ENCODE results near the gene ATAD3B.
"Not testable (repeated sequence)": the region's sequence is repeated elsewhere in the genome, so short reads cannot be mapped to it uniquely, and the experiment has no call there.

Gene ATAD3B

DNA sequence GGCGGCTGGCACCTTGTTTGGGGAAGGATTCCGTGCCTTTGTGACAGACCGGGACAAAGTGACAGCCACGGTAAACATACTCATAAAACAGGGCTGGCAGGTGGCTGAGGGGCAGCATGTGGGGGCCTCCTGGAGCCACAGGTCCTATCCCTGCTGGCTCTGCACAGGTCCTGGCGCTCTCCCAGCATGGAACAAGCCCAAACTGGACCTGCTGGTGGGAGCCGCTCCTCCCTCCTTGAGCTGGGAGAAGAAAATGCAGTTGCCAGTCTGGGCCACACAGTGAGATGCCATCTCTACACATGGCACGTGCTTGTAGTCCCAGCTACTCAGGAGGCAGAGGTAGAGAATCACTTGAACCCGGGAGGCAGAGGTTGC lies 19.2 kb upstream of the ATAD3B start:
- not testable (repeated sequence) for DNase-seq (ENCODE audit: low spot score)

DNA sequence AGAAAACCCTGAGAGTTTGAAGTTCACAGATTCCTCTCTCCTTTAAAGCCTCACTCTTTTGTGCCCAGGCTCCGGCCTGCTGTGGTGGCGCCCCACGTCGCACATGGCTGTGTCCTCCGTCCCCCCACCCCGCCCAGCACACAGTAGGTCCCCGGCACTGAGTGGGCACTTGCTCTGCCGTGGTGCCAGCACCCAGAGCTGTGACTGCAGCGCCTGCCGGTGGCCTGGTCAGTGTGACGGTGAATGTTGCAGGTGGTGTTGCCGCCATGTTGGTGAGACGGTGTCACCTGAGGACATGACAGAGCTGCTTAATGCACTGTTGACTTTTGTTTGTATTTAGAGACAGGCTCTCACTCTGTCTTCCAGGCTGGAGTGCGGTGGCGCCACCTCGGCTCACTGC lies 18.7 kb upstream of the ATAD3B start:
- DNase-seq (ENCODE audit: low spot score): no peak

DNA sequence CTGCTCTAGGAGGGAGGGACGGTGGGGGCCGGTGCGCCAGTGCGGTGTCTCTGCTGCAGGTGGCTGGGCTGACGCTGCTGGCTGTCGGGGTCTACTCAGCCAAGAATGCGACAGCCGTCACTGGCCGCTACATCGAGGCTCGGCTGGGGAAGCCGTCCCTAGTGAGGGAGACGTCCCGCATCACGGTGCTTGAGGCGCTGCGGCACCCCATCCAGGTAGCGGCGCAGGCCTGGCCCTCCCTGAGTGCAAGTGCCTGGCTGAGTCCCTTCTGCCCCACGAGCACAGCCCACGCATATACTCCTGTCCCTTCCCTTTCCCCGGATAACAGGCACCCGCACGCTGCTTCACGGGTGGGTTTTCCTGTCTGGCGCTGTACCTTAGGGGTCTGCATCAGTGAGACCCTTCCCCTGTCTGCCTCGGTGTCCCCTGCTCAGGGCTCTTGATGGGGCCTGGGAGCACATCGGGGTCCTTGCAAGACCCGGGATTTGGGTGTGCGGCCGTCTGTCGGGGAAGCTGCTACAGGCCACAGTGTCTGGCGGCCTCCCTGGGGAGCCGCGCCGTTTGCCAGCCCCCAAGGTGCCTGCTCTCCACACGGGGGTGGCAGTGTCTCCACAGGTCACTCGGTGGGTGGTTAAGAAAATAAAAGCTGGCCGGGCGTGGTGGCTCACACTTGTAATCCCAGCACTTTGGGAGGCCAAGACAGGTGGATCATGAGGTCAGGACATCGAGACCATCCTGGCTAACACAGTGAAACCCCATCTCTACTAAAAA lies 17.1 kb upstream of the ATAD3B start:
- not testable (repeated sequence) for DNase-seq (ENCODE audit: low spot score)

DNA sequence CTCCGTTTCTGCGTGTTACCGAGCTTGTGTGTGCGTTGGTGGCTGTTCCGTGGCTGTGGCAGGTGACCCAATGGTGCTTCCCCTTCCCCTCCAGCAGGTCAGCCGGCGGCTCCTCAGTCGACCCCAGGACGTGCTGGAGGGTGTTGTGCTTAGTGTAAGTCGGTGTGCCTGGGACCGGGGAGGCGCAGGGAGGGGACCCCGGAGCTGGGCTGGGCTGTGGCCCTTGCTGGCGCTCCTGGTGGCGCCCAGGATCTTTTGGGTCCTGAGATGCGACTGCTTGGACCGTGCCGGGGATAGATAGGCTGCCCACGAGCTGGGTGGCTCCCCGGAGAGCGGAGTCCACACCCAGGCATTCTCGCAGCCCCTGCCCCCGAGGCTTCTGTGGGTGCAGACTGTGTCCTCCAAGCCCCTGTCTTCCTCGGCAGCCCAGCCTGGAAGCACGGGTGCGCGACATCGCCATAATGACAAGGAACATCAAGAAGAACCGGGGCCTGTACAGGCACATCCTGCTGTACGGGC lies 16.1 kb upstream of the ATAD3B start:
- DNase-seq (ENCODE audit: low spot score): no peak

DNA sequence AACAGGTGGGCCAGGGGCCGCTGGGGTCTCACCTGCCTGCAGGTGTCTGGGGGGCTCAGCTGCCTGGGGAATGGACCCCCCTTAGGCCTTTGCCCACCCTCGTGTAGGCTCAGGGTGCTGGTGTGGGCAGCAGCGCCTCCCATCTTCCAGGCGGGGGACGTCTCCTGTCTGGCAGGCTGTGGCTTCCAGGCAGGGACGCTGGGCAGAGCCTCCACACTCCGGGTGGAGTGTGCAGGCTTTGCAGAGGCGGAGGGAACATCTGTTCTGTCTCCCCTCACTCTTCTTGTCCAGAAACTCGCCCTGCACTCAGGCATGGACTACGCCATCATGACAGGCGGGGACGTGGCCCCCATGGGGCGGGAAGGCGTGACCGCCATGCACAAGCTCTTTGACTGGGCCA lies 15.6 kb upstream of the ATAD3B start:
- DNase-seq (ENCODE audit: low spot score): not testable (repeated sequence)

DNA sequence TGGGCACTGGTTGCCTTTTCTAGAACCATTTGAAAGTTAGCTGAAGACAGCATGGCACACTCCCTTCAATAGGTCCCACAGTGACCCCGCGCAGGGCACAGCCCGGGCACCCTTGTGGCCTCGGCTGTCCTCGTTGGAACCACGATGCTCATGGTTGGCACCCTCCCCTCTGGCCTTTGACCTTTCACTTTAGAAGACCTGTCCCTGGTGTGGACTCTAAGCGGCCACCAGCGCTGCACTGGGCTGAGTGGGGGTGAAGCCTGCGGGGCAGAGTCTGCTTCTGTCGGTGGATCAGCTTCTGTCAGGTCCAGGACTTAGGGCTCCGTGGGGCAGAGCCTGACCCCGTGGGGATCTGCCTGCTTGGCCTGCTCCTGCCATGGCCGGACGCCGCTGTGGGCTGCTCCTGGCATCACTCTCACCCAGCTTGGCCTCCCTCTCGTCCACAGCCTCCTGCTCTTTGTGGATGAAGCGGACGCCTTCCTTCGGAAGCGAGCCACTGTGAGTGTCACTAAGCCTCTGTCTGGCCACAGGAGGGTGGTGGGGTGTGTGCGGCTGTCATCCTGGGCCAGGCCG lies 14.8 kb upstream of the ATAD3B start:
- DNase-seq (ENCODE audit: low spot score): not testable (repeated sequence)

DNA sequence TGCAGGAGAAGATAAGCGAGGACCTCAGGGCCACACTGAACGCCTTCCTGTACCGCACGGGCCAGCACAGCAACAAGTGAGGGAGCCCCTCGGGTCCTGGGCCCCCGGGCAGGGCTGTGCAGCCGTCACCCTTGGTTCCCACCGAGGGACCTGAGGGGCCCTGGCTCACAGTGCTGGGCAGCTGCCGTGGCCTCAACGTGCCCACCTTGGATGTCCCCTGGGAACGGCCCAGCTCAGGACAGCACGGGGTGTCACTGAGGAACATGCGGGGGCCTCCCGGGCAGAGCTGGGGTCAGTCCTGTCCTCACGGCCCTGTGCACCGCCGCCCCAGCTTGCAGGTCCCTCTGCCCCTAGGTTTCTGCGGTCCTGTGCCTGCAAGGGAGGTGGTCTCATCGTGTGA lies 12.4 kb upstream of the ATAD3B start:
- not testable (repeated sequence) for DNase-seq (ENCODE audit: low spot score)

DNA sequence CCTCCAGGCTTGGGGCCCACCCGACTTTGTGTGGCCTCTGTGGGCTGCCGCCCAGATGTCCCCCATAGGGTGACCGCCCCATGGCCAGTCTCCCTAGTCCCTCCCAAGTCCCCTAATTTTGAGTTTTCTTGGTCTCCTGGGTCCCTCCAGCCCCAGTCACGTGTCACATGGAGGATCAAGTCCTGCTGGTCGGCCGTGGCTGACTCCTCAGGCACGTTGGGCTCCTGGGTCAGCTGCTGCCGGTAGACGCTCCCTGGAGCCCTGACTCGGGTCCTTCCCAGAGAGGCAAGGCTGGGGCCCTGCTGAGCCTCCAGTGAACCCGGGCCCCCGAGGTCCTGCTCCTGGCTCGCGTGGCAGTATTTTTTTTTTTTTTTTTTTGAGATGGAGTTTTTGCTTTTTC lies 11.9 kb upstream of the ATAD3B start:
- DNase-seq (ENCODE audit: low spot score): not testable (repeated sequence)

DNA sequence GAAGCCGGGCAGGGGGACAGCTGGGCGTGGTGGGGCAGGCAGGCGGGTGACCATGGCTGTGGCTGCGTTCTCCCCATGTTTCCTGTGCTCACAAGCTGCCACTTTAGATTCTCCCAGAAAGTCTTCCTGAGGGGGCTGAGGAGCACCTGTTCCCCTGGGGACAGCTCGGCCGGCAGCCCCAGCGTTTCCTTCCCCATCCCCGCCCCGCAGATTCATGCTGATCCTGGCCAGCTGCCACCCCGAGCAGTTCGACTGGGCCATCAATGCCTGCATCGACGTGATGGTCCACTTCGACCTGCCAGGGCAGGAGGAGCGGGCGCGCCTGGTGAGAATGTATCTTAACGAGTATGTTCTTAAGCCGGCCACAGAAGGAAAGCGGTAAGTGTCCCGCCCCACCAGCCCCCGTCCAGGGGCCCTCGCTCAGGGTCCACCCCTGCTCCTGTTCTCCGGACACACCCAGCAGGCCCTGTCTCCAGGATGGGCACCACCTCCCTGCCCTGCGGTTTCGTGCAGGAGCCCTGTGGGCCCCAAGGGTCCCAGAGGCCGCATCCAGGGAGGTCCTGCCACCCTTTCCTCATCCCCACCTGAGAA lies 10.9 kb upstream of the ATAD3B start:
- no peak for DNase-seq (ENCODE audit: low spot score)

DNA sequence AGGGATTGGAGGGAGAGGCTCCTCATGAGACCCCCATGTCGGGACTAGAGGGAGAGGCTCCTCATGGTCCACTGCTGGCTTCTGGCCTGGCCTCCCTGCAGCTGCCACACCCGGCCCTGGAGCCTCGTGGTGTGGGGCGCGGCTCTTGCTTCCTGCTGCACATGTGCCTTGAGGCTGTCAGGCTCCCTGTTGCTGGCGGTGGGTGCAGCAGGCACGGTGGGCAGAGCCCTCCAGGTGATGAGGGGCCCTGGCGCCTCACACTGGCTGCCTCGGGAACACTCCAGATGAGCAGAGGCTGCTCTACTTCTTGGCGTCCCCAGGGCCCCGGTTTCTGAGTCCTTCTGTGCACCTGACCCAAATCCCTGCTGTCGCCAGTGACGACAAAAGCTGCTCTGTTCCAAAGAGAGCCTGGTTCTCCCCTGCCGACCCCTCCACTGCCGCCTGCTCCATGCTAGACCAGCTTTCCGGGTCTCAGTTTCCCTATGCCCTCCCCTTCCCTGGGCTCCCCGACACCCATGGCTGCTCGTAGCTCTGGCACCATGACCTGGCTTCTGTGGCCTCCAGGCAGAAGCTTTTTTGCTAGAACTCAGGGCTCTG lies 9.7 kb upstream of the ATAD3B start:
- no peak for DNase-seq (ENCODE audit: low spot score)

DNA sequence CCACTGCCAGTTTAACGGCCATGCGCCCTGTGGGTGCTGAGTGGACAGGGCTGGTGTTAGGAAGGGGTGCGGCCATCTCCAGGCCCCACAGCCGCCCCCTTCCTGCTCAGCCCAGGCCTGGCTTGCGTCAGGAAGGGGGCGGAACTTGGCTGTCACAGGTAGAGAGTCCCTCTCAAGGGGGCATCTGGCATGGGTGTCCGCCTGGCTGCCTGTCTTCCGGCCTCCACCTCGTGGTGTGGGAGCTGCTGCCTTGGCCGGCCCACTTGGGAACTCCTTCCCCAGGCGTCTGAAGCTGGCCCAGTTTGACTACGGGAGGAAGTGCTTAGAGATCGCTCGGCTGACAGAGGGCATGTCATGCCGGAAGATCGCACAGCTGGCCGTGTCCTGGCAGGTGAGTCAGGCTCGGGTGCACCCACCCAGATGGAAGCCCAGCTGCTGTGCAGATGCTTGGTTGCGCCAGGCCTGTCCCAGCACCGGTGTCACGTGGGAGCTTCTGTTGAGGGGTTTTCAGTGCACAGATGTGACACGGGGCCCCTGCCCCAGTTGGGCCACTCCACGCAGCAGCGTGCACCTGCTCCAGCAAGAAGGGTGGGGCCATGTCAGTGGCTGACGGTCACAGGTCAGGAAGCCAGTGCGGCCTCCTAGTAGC lies 9.1 kb upstream of the ATAD3B start:
- no peak for DNase-seq (ENCODE audit: low spot score)

DNA sequence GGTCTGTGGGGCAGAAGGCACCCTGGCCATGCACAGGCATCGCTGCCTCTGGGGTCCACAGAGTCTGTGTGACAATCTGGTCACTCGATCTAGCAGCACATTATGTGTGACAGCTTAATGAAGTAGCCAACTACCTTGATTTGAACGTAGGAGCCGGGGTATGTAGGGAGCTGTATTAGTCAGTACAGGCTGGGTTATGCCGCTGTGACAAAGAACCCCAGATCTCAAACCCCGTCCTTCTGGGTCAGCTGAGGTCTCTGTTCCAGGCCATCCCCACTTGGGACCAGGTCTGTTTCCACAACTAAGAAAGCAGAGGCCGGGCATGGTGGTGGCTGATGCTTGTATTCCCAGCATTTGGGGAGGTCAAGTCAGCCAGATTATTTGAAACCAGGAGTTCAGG lies 8.3 kb upstream of the ATAD3B start:
- DNase-seq (ENCODE audit: low spot score): no peak

DNA sequence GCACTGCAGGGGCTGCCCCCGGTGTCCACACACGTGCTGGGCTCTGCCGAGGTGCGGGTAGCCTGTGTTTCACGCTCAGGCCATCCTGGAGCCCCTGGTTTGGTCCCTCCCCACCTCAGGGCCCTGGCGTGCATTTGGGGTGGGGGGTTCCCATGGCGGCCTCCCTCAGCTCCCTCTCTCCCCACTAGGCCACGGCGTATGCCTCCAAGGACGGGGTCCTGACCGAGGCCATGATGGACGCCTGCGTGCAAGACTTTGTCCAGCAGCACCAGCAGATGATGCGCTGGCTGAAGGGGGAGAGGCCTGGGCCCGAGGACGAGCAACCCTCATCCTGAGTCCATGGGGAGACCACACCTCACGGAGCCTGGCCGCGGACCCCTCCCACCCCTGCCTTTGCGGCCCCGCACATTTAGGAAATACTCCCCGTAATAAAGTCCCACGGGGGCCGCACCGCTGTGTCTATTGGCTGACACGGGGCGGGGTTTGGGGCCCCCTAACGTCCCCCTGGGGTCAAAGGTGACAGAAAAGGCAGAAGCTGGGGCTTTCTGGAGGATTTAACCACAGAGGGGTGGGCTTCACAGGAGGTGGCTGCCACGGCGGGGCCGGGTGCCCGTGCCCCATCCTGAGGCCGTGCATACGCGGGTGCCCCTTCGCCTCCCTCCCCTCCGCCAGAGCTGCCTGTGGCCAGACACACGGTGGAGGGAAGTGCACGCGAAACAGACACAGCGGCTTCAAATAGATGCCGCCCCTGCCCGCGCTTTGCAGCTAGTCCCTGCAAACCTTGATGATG lies 3.2 kb upstream of the ATAD3B start:
- DNase-seq (ENCODE audit: low spot score): not testable (repeated sequence)

DNA sequence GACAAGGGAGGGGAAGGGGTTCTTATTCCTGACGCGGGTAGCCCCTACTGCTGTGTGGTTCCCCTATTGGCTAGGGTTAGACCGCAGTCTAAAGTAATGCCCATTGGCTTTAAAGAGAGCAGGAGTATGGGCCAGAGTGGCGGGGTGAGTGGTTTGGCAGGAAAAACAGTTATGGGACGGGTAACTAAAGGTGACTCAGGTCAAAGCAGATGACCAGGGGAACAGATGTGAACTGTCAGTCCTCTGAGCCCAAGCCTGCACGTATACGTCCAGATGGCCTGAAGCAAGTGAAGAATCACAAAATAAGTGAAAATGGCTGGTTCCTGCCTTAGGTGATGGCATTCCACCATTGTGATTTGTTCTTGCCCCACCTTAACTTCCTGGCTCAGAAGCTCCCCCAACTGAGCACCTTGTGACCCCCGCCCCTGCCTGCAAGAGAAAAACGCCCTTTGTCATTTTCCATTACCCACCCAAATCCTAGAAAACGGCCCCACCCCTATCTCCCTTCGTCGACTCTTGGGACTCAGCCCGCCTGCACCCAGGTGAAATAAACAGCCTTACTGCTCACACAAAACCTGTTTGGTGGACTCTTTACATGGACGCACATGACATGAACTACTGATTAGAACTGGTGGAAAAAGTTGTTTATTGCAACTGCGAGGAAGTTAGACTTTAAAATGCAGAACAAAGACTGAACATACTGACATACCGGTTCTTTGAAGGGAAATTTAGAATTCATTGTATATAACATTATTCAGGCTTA lies 758 bp upstream of the ATAD3B start:
- peak; percentile 39 for DNase-seq (ENCODE audit: low spot score)

DNA sequence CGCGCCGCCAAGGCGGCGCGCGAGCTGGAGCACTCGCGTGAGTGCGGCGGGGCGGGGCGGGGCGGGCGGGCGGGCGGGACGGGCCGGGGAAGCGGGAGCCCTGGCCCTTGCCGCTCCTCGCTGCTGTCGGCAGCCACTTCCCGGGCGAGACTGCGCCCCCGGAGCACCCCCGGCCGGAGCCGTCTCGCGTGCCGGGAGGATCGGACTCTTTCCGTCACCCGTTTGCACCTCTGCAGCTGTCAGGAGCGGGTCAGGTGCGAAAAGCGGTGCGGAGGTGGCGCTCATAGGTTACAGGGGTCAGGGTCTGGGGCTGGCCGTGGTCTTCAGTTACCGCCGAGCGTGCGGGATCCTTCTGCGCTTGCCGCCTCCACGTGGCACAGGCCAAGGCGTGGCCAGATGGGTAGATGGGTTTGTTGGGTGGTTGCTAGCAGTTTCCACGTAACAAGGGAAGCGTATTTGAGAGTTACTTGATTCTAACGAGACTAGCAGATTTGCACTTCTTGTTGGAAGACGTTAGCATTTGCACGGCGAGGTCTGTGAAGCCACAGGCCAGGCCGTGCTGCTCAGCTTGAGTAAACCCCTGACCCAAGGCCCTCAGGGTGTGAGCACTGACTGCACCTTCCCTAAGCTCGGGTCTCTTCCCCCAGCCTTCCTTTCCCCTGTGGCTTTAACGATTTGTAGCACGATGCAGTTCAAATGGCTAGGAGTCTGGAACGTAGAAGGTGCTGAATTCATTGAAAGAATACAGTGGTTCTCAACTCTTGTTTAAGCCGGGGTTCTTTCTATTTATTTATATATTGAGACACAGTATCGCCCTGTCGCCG lies 700 bp downstream of the ATAD3B start:
- not testable (repeated sequence) for DNase-seq (ENCODE audit: low spot score)

DNA sequence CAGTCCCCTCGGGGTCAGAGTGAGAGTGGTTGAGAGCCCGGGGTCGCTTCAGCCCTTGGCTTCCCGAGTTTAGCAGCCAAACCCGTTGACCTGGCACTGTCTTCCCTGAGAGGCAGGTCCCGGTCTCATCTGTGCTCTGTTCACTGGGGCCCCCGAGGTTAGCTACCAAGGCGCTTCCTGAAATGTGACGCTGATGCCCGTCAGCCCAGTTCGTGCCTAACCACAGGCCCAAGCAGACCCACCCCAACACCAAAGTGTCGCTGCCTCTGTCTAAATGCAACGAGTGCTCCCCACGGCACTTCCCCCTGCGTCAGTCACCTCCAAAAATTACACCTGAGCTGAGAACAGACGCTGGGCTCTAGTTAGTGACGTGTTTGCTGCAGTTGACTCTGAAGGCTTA lies 4.4 kb downstream of the ATAD3B start:
- DNase-seq (ENCODE audit: low spot score): not testable (repeated sequence)

DNA sequence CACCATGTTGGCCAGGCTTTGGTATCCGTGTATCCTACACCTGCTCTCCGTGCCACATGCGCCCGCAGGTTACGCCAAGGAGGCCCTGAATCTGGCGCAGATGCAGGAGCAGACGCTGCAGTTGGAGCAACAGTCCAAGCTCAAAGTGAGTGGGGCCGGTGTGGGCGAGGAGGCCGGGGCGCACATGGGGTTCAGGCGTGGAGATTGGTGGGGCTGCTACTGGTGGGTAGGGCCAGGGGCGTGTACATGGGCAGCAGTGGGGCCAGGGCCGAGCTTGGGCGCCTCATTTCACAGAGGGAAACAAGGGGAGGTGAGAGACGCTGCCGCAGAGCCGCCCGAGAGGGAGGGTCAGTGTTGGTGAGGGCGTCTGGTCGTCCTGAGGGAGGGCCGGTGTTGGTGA lies 5.6 kb downstream of the ATAD3B start:
- no peak for DNase-seq (ENCODE audit: low spot score)

DNA sequence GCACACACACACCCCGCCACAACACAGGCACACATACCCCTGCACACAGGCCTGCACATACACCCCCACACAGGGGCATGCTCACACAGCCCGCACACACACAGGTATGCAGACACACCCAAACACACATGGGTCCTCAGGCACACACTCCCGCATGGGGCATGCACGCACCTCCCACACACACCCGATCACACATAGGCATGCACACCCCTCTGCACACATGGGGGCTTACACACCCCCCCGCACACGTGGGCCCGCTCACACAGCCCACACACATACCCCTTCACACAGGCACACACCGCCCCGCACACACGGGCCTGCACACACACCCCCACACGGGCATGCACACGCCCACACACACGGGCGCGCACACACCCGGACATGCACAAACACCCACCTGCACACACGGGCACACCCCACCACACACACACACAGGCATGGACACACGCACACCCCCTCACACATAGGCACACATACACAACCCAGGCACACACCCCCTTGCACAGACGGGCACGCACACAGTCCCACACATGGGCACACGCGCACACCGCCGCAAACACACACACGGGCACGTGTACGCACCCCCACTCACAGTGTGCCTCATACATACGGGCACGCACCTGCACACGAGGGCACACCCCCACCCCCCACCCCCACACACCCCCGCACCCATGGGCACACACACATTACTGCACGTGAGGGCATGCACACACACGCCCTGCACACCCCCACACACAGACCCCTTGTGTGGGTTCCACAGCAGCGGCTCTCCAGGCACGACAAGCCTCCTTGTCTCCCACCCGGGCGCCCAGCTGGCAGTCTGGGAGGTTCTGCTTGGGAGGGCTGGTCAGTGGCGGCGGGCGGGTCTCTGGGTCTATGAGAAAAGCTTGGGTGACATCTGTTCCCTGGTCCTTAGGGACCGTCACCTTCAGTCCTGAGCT lies 8.3 kb downstream of the ATAD3B start:
- no peak for DNase-seq (ENCODE audit: low spot score)

DNA sequence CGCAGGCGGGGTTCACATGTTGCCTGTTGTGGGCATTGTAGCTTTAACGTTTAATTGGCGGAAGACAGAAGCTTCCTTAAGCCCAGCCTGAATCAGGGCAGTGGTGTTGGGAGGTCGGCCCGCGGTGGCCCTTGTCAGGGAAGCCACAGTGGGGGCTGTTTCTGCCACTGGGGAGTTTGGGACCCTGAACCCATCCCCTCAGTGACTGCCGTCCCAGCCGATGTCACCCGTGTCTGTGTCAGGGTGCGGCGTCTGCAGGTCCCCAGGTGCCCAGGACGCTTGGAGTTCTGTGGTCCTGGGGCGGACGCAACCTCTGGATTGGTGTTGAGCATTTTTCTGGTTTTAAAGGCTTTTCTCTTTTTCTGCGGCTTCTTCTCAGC lies 8.9 kb downstream of the ATAD3B start:
- not testable (repeated sequence) for DNase-seq (ENCODE audit: low spot score)
